Fibroblast of lung (primary cell): ENCODE data around the gene GDF15. TPM values are rescaled to one million over a fixed set of nuclear protein-coding genes. Genes with fewer than 3 reads are reported as not detected.
A peak's percentile ranks its signal among the peaks of the same experiment; 100 is the strongest.

Experiments
- DNase-seq, 2 donors: peaks; one replicate each; pipeline versions ENCODE4 v3.0.0 to v3.0.0-alpha.2; 2010; ENCODE audit warnings: low read depth in 2 of 2
- H2AFZ ChIP-seq: 2 replicates; pipeline ENCODE4 v1.5.1; 2012; ENCODE audit warnings: low read length, control low read depth, inconsistent platforms
- H3K27ac ChIP-seq: 2 replicates; pipeline ENCODE4 v1.5.1; 2011; ENCODE audit warnings: low read length, control low read depth; ENCODE audit not compliant: insufficient read depth
- H3K27me3 ChIP-seq: 2 replicates; pipeline ENCODE4 v1.5.1; 2011; ENCODE audit warnings: mild to moderate bottlenecking, low read length; ENCODE audit not compliant: control insufficient read depth, insufficient read depth
- H3K36me3 ChIP-seq: 2 replicates; pipeline ENCODE4 v1.5.1; 2011; ENCODE audit warnings: low read length; ENCODE audit not compliant: control insufficient read depth, insufficient read depth
- H3K4me1 ChIP-seq: 2 replicates; pipeline ENCODE4 v1.5.1; 2011; ENCODE audit warnings: low read length; ENCODE audit not compliant: control insufficient read depth, insufficient read depth; ENCODE audit errors: extremely low read depth
- H3K4me2 ChIP-seq: 2 replicates; pipeline ENCODE4 v1.5.1; 2011; ENCODE audit warnings: low read length, control low read depth; ENCODE audit not compliant: insufficient read depth; ENCODE audit errors: extremely low read depth
- H3K4me3 ChIP-seq, 4 experiments: fragments of 200-600 bp in 1 of 4; sonication (generic) in 1 of 4; replicated peaks in 1 of 4; 2 replicates each; pipeline ENCODE4 v1.5.1; 2011 to 2016; ENCODE audit warnings: low read length in 4 of 4, low read depth in 3 of 4, mild to moderate bottlenecking in 3 of 4, control low read depth in 2 of 4, inconsistent platforms in 1 of 4, mixed read lengths in 1 of 4; ENCODE audit not compliant: insufficient read depth in 1 of 4; ENCODE audit errors: control extremely low read depth in 1 of 4
- H3K79me2 ChIP-seq: 2 replicates; pipeline ENCODE4 v1.5.1; 2012; ENCODE audit warnings: mild to moderate bottlenecking, low read length, inconsistent platforms; ENCODE audit not compliant: control insufficient read depth, insufficient read depth
- H3K9ac ChIP-seq: 2 replicates; pipeline ENCODE4 v1.5.1; 2011; ENCODE audit warnings: mild to moderate bottlenecking, low read length, control low read depth; ENCODE audit not compliant: insufficient read depth
- H3K9me3 ChIP-seq: 2 replicates; pipeline ENCODE4 v1.5.1; 2012; ENCODE audit warnings: low read depth, low read length; ENCODE audit not compliant: control insufficient read depth, insufficient read depth
- H4K20me1 ChIP-seq: 2 replicates; pipeline ENCODE4 v1.5.1; 2011; ENCODE audit warnings: low read length; ENCODE audit not compliant: control insufficient read depth, insufficient read depth; ENCODE audit errors: extremely low read depth
- EZH2 ChIP-seq: IDR thresholded peaks from 2 replicates; pipeline ENCODE4 v1.5.1; 2012; ENCODE audit warnings: low read length, control low read depth, mild to moderate bottlenecking; ENCODE audit errors: missing control alignments
- polyA plus RNA-seq, 2 donors: library from polyadenylated mRNA; depleted of rRNA in 1 of 2; stranded (reverse) in 1 of 2; unstranded in 1 of 2; fragments of >200 nt; gene quantifications; 2 replicates each; pipeline ENCODE4 v1.2.1, GENCODE V29; 2011 to 2012; ENCODE audit warnings: missing spikeins in 1 of 2
- total RNA-seq: library from RNA; depleted of rRNA; stranded (reverse); fragments of >200 nt; gene quantifications from 2 replicates; pipeline ENCODE4 v1.2.1, GENCODE V29; 2014
- TF ChIP-seq, protein P1 (sequence below), 2 donors: IDR thresholded peaks in 1 of 2; conservative IDR thresholded peaks in 1 of 2; 1 replicate in 1 of 2; 2 replicates in 1 of 2; pipeline ENCODE4 v1.5.1; 2011 to 2012; ENCODE audit warnings: low read length in 2 of 2, control low read depth in 1 of 2, inconsistent platforms in 1 of 2, low read depth in 1 of 2, mild to moderate bottlenecking in 1 of 2

GDF15 gene
- total and polyA plus RNA-seq, 2 donors (not counting 1 experiment from before 2014, with no cell fraction given): 8.6 to 140 TPM

DNA sequence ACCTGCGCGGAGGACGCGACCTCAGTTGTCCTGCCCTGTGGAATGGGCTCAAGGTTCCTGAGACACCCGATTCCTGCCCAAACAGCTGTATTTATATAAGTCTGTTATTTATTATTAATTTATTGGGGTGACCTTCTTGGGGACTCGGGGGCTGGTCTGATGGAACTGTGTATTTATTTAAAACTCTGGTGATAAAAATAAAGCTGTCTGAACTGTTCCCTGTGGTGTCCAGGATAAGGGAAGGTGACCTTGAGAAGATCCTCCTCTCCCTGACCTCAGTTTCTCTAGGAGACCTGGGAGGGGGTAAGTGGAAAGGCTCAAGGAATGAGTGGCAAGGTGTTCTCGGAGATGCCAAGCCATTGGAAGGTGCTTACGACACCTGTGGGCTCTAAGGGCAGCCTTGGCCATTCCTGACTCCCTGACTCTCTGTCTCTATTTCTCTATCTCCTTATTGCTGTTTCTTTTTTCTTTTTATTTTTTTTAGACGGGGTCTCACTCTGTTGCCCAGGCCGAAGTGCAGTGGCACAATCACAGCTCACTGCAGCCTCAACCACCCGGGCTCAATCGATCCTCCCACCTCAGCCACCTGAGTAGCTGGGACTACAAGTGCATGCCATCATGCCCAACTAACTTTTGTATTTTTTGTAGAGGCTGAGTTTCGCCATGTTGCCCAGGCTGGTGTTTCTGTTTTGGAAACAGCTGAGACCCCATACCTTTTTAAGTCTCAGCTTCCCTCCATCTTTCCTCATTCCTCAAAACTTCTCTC lies 3.2 kb downstream of the GDF15 start:
- Histone ChIP-seq H3K9ac (no peak overlapping the region), H4K20me1 (no peaks in the 10 kb centered on the region), H3K79me2 (peaks cover 4% of the 10 kb centered on the region), H3K27ac (no peak overlapping the region), H3K27me3 (peaks cover 2% of the 10 kb centered on the region), H3K4me2 (peak overlapping the region; percentile 79), H3K4me3 (peak overlapping the region in 3 of 4 experiments; percentile 0 to 92 (median 70)), H3K4me1 (peaks cover 5% of the 10 kb centered on the region), H2AFZ (no peak overlapping the region), H3K36me3 (peaks cover 2% of the 10 kb centered on the region), H3K9me3 (no peaks in the 10 kb centered on the region)
- no peak for TF ChIP-seq EZH2
- TF ChIP-seq, protein P1, sequence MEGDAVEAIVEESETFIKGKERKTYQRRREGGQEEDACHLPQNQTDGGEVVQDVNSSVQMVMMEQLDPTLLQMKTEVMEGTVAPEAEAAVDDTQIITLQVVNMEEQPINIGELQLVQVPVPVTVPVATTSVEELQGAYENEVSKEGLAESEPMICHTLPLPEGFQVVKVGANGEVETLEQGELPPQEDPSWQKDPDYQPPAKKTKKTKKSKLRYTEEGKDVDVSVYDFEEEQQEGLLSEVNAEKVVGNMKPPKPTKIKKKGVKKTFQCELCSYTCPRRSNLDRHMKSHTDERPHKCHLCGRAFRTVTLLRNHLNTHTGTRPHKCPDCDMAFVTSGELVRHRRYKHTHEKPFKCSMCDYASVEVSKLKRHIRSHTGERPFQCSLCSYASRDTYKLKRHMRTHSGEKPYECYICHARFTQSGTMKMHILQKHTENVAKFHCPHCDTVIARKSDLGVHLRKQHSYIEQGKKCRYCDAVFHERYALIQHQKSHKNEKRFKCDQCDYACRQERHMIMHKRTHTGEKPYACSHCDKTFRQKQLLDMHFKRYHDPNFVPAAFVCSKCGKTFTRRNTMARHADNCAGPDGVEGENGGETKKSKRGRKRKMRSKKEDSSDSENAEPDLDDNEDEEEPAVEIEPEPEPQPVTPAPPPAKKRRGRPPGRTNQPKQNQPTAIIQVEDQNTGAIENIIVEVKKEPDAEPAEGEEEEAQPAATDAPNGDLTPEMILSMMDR (conservative IDR thresholded peaks at IDR 0.05 in 1 of 2, IDR thresholded peaks at IDR 0.05 in 1 of 2; ENCODE audit: low read depth in 1 of 2, low read length in 2 of 2): no peak
- no peak for DNase-seq

DNA sequence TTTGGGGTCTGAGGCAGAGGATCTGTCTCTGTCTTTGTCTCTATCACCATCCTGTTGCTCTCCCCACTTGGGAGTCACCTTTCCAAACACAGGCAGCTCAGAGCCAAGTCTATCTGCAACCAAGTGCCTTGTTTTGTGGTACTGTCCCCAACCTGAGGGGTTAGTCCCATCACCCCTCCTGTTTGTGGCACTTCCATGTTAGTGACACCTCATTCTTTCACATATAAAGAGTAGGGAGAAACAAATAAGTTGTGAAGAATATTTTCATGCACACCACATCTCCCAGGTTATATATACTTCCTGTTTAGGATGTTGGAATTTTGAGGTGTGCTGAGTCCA lies 3.7 kb downstream of the GDF15 start:
- DNase-seq: no peak
- H3K27ac ChIP-seq: no peak overlapping the region
- no peaks in the 10 kb centered on the region for H3K9me3 ChIP-seq
- peaks cover 2% of the 10 kb centered on the region for H3K27me3 ChIP-seq
- H3K36me3 ChIP-seq: peaks cover 2% of the 10 kb centered on the region
- H2AFZ ChIP-seq: no peak overlapping the region
- H3K4me2 ChIP-seq: no peak overlapping the region
- H4K20me1 ChIP-seq: no peaks in the 10 kb centered on the region
- H3K4me1 ChIP-seq: peaks cover 5% of the 10 kb centered on the region
- TF ChIP-seq EZH2: no peak
- H3K79me2 ChIP-seq: peaks cover 4% of the 10 kb centered on the region
- H3K9ac ChIP-seq: no peak overlapping the region
- H3K4me3 ChIP-seq: peak overlapping the region in 2 of 4 experiments; percentile 70 to 92

DNA sequence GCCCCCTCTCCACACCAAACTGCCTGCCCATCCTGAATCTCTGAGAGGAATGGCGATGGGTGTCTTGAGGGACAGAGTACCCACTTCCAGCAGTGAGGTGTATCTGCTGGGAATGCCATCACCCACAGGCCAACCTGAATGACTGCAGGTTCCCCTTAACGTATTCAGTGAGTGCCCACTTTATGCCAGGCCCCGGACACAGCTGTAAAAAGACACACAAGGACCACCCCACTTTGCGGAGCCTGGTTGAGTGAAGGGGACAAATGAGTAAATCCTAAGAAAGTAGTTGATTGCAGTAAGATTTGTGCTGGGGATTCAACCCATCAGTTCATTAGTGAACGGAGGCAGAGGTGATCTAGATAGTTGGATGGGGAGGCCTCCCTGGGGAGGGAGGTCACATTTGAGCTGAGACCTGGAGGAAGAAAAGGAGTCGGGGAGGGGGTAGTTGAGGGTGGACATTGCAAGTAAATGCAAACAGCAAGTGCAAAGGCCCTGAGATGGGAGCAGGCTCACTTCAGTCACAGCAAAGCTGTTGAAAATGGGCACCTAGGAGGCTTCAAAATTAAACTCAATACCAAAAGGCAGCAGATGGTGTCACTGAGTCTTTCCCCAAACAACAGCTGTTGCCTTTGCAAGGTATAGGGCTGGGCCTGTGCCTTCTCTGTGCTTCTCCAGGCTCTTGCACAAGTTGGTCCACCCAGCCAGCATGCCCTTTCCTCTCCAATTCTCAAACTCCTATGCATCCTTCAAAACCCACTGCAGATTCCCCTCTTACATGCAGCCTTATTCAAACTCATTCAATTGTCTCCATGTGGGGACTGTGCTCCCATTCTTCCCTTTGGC lies 4.3 kb downstream of the GDF15 start:
- no peak overlapping the region for H3K9ac ChIP-seq
- TF ChIP-seq, protein P1 (conservative IDR thresholded peaks at IDR 0.05 in 1 of 2, IDR thresholded peaks at IDR 0.05 in 1 of 2; ENCODE audit: low read depth in 1 of 2, low read length in 2 of 2): no peak
- no peak for TF ChIP-seq EZH2
- H3K9me3 ChIP-seq: no peaks in the 10 kb centered on the region
- DNase-seq: peak in 1 of 2 donors; percentile 53
- H3K27ac ChIP-seq: no peak overlapping the region
- H4K20me1 ChIP-seq: no peaks in the 10 kb centered on the region
- H3K36me3 ChIP-seq: peaks cover 2% of the 10 kb centered on the region
- no peak overlapping the region for H3K4me2 ChIP-seq
- H2AFZ ChIP-seq: no peak overlapping the region
- H3K79me2 ChIP-seq: peaks cover 4% of the 10 kb centered on the region
- peak overlapping the region in 2 of 4 experiments; percentile 70 to 92 for H3K4me3 ChIP-seq
- H3K4me1 ChIP-seq: peaks cover 5% of the 10 kb centered on the region
- H3K27me3 ChIP-seq: peaks cover 2% of the 10 kb centered on the region
